Endothelial cell of umbilical vein (primary cell): ENCODE data around the gene PIP4K2C. TPM values are rescaled to one million over a fixed set of nuclear protein-coding genes. Genes with fewer than 3 reads are reported as not detected.

Experiments used
- BruUV-seq: library from RNA; stranded (reverse); fragments of 400-500 nt; replicated peaks from 2 replicates; lab custom pipeline; 2021; lab: Mats Ljungman, UMichigan
- CTCF ChIA-PET: fragments of 300-600, 350-600 bp; sonication (Branson Sonifier 250); formaldehyde crosslinking; loops from one replicate; lab custom pipeline; 2021; ENCODE audit warnings: antibody characterized with exemption, inconsistent platforms; lab: Charles Lee
- POLR2A ChIA-PET: fragments of 300-600, 350-600 bp; sonication (Branson Sonifier 250); formaldehyde crosslinking; loops from one replicate; lab custom pipeline; 2021; ENCODE audit warnings: antibody characterized with exemption, inconsistent platforms; lab: Charles Lee
- DNase-seq: peaks from one replicate; pipeline ENCODE4 v3.0.0-alpha.2; 2011; ENCODE audit warnings: low read depth, low spot score
- FAIRE-seq: peaks from 2 replicates; lab custom pipeline; 2011; peaks lifted over from hg19 to GRCh38; lab: Jason Lieb, UNC
- H2AFZ ChIP-seq: 2 replicates; pipeline ENCODE4 v1.6.0; 2012; ENCODE audit warnings: low read depth, low read length, control low read depth, inconsistent platforms
- H3K27ac ChIP-seq: 2 replicates; pipeline ENCODE4 v1.5.1; 2011; ENCODE audit warnings: low read depth, mild to moderate bottlenecking, control low read depth, low read length, moderate library complexity; ENCODE audit not compliant: insufficient read depth
- H3K27me3 ChIP-seq, 2 experiments: 2 replicates each; pipeline versions ENCODE4 v1.6.0 to v1.6.1; 2011; ENCODE audit warnings: low read length in 2 of 2, mixed read lengths in 1 of 2; ENCODE audit not compliant: control insufficient read depth in 2 of 2, insufficient read depth in 2 of 2
- H3K36me3 ChIP-seq, 2 experiments: 2 replicates in 1 of 2; 3 replicates in 1 of 2; pipeline ENCODE4 v1.5.1; 2011; ENCODE audit warnings: low read length in 2 of 2, mild to moderate bottlenecking in 1 of 2, moderate library complexity in 1 of 2; ENCODE audit not compliant: control insufficient read depth in 2 of 2, insufficient read depth in 2 of 2; ENCODE audit errors: extremely low read depth in 1 of 2
- H3K4me1 ChIP-seq: 3 replicates; pipeline ENCODE4 v1.5.1; 2011; ENCODE audit warnings: mild to moderate bottlenecking, low read length; ENCODE audit not compliant: control insufficient read depth, insufficient read depth; ENCODE audit errors: extremely low read depth
- H3K4me2 ChIP-seq: 2 replicates; pipeline ENCODE4 v1.6.1; 2011; ENCODE audit warnings: low read length, control low read depth, mixed read lengths; ENCODE audit not compliant: insufficient read depth
- H3K4me3 ChIP-seq, 3 experiments: fragments of 200-600 bp in 1 of 3; sonication (generic), shearing (Covaris generic) in 1 of 3; replicated peaks in 1 of 3; 2 replicates each; pipeline ENCODE4 v1.5.1; 2011 to 2016; ENCODE audit warnings: control low read depth in 3 of 3, low read length in 3 of 3, mild to moderate bottlenecking in 2 of 3, inconsistent platforms in 1 of 3, low read depth in 1 of 3, moderate library complexity in 1 of 3; ENCODE audit not compliant: insufficient read depth in 1 of 3
- H3K79me2 ChIP-seq: 2 replicates; pipeline ENCODE4 v1.6.0; 2012; ENCODE audit warnings: low read length, inconsistent platforms; ENCODE audit not compliant: control insufficient read depth, insufficient read depth
- H3K9ac ChIP-seq: replicated peaks from 2 replicates; pipeline ENCODE3; 2011; ENCODE audit warnings: low read length, control low read depth; ENCODE audit not compliant: insufficient read depth; ENCODE audit errors: extremely low read depth
- H3K9me1 ChIP-seq: replicated peaks from 3 replicates; pipeline ENCODE4 v1.6.0; 2011; ENCODE audit warnings: mild to moderate bottlenecking, low read length; ENCODE audit not compliant: control insufficient read depth, insufficient read depth; ENCODE audit errors: extremely low read depth
- H3K9me3 ChIP-seq: replicated peaks from 2 replicates; pipeline ENCODE4 v1.5.1; 2012; ENCODE audit warnings: low read length, inconsistent platforms; ENCODE audit not compliant: control insufficient read depth, insufficient read depth
- H4K20me1 ChIP-seq: replicated peaks from 2 replicates; pipeline ENCODE3; 2011; ENCODE audit warnings: mild to moderate bottlenecking, low read length; ENCODE audit not compliant: control insufficient read depth, insufficient read depth; ENCODE audit errors: extremely low read depth
- EZH2 ChIP-seq: IDR thresholded peaks from 2 replicates; pipeline ENCODE4 v1.6.1; 2012; ENCODE audit warnings: borderline replicate concordance, low read depth, mild to moderate bottlenecking, moderate library complexity, low read length, inconsistent platforms; ENCODE audit not compliant: severe bottlenecking
- FOS ChIP-seq: IDR thresholded peaks from 2 replicates; pipeline ENCODE4 v1.6.1; 2011; ENCODE audit warnings: mild to moderate bottlenecking, low read length, moderate library complexity, borderline replicate concordance; ENCODE audit not compliant: insufficient read depth
- GATA2 ChIP-seq: IDR thresholded peaks from 2 replicates; pipeline ENCODE4 v1.7.0; 2011; ENCODE audit warnings: low read depth, mild to moderate bottlenecking, moderate library complexity, mixed read lengths, low read length; ENCODE audit not compliant: insufficient read length, insufficient read depth
- JUN ChIP-seq: IDR thresholded peaks from 2 replicates; pipeline ENCODE4 v1.6.1; 2011; ENCODE audit warnings: borderline replicate concordance, low read depth; ENCODE audit not compliant: insufficient read length, insufficient read depth
- MYC ChIP-seq: IDR thresholded peaks from one replicate; pipeline ENCODE4 v1.6.1; 2011; ENCODE audit warnings: mild to moderate bottlenecking, low read depth, low read length
- POLR2A ChIP-seq: IDR thresholded peaks from 2 replicates; pipeline ENCODE4 v1.6.1; 2012; ENCODE audit warnings: low read depth, mild to moderate bottlenecking, control low read depth, low read length
- POLR2AphosphoS5 ChIP-seq: IDR thresholded peaks from 2 replicates; pipeline ENCODE4 v1.6.1; 2012; ENCODE audit warnings: low read depth, mild to moderate bottlenecking, control low read depth, low read length, moderate library complexity; ENCODE audit not compliant: insufficient read depth
- dilution Hi-C: fragments of 300-500 bp; cut with MboI; formaldehyde crosslinking; loops from one replicate; pipeline ENCODE4 v1.15.0; 2019; ENCODE audit warnings: low sequenced_read_pairs; ENCODE audit not compliant: extremely low pct_ligation_motif_present
- intact Hi-C: fragments of 100-400 bp; cut with micrococcal nuclease; formaldehyde crosslinking; loops from one replicate; pipeline ENCODE4 v1.10.0; 2022
- polyA plus RNA-seq, 4 experiments: library from polyadenylated mRNA; depleted of rRNA in 3 of 4; stranded (reverse) in 3 of 4; unstranded in 1 of 4; fragments of >200 nt; gene quantifications; 2 replicates each; pipeline versions ENCODE4 v1.2.1 to v1.2.3, GENCODE V29; 2011 to 2012; ENCODE audit warnings: missing spikeins in 1 of 4
- total RNA-seq: library from RNA; stranded (reverse); gene quantifications from 2 replicates; pipeline ENCODE4 v1.2.3, GENCODE V29; 2021
- TF ChIP-seq, protein P1 (sequence below), 2 donors: IDR thresholded peaks; 1 replicate in 1 of 2; 2 replicates in 1 of 2; pipeline ENCODE4 v1.5.1; 2011; ENCODE audit warnings: low read length in 2 of 2, mild to moderate bottlenecking in 2 of 2, moderate library complexity in 2 of 2, control low read depth in 1 of 2, inconsistent platforms in 1 of 2, low read depth in 1 of 2; ENCODE audit not compliant: insufficient read depth in 1 of 2; ENCODE audit errors: extremely low read depth in 1 of 2
- TF ChIP-seq, protein P2 (sequence below): IDR thresholded peaks from 2 replicates; pipeline ENCODE4 v1.6.1; 2011; ENCODE audit not compliant: insufficient read depth, insufficient read length

Gene PIP4K2C
- total and polyA plus RNA-seq, 2 donors (not counting 3 experiments of a cell fraction or from before 2014, with no cell fraction given) = 10.5 to 11.5 TPM

DNA sequence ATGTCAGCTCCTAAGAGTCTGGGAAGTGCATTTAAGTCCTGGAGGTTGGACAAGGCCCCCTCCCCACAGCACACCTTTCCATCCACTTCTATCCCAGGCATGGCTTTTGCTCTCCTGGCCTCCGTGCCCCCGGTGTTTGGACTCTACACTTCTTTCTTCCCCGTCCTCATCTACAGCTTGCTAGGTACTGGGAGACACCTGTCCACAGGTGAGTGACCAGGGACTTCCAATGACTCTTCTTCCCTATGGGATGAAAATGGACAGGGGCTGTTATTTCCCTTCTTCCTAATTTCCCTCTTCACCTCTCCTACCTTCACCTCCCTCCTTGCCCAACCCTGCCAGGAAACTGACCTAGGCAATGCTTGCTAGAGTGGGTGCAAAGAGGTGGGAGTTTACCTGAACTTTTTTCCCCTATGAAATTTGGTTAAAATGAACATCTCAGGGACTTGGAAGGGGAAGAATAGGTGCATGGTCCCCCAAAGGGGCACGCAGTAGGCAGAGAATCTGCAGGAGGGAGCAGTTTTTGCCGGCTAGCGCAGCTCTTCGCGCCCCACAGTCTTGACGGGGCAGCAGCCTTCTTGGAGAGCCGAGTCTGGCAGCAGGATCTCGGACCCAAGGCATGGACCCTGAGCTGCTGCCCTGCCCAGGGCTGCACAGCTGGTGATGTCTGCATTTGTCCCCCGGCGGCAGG, 29.4 kb downstream of the PIP4K2C start:
- Histone ChIP-seq H4K20me1 (no peaks in the 10 kb centered on the region), H3K36me3 (no peaks in the 10 kb centered on the region), H3K27me3 (peaks cover 50 to 55% of the 10 kb centered on the region in 2 experiments), H3K9me1 (no peaks in the 10 kb centered on the region), H3K9me3 (no peaks in the 10 kb centered on the region), H3K9ac (no peak overlapping the region), H2AFZ (no peak overlapping the region), H3K79me2 (no peaks in the 10 kb centered on the region), H3K4me2 (no peak overlapping the region), H3K4me3 (no peak overlapping the region), H3K27ac (no peak overlapping the region), H3K4me1 (peaks cover 5% of the 10 kb centered on the region)
- no TSS peak for BruUV-seq
- FAIRE-seq (no peak), DNase-seq (no peak)
- CTCF ChIA-PET = interaction anchor here (1.2 to 3.4 kb wide), 9 partner anchors 9 to 162 kb away, joined by 4 to 113 read pairs (median 7); partner anchors contain the start of genes ARHGEF25, B4GALNT1, DTX3 and GLI1
- intact Hi-C loops = loop anchor here (2.0 kb wide), 1 partner anchor 162 kb away; the partner anchor contains the start of gene GLI1
- dilution Hi-C loops = no loop called here
- POLR2A ChIA-PET = interaction anchor here (1.8 kb wide), 1 partner anchor 29 kb away, joined by 6 read pairs; no protein-coding TSS in a partner anchor
- TF ChIP-seq JUN (no peak), GATA2 (no peak), FOS (no peak), EZH2 (no peak), POLR2AphosphoS5 (no peak), POLR2A (no peak), MYC (no peak)
- TF ChIP-seq, protein P1, sequence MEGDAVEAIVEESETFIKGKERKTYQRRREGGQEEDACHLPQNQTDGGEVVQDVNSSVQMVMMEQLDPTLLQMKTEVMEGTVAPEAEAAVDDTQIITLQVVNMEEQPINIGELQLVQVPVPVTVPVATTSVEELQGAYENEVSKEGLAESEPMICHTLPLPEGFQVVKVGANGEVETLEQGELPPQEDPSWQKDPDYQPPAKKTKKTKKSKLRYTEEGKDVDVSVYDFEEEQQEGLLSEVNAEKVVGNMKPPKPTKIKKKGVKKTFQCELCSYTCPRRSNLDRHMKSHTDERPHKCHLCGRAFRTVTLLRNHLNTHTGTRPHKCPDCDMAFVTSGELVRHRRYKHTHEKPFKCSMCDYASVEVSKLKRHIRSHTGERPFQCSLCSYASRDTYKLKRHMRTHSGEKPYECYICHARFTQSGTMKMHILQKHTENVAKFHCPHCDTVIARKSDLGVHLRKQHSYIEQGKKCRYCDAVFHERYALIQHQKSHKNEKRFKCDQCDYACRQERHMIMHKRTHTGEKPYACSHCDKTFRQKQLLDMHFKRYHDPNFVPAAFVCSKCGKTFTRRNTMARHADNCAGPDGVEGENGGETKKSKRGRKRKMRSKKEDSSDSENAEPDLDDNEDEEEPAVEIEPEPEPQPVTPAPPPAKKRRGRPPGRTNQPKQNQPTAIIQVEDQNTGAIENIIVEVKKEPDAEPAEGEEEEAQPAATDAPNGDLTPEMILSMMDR (IDR thresholded peaks at IDR 0.05; ENCODE audit: extremely low read depth in 1 of 2, insufficient read depth in 1 of 2, low read depth in 1 of 2, low read length in 2 of 2) = no peak
- TF ChIP-seq, protein P2, sequence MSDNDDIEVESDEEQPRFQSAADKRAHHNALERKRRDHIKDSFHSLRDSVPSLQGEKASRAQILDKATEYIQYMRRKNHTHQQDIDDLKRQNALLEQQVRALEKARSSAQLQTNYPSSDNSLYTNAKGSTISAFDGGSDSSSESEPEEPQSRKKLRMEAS = no peak
